HUES48 (cell line): Measurements from ENCODE around the gene SIM2.
A peak's percentile ranks its signal among the peaks of the same experiment; 100 is the strongest.
"Not testable (repeated sequence)": the region's sequence is repeated elsewhere in the genome, so short reads cannot be mapped to it uniquely, and the experiment has no call there.

Experiments
- H3K27ac ChIP-seq: one replicate; pipeline ENCODE4 v1.7.0; 2013; ENCODE audit warnings: low read depth, low read length, inconsistent platforms
- H3K27me3 ChIP-seq: 2 replicates; pipeline ENCODE4 v1.6.1; 2013; ENCODE audit warnings: mild to moderate bottlenecking, low read length; ENCODE audit not compliant: control insufficient read depth, insufficient read depth
- H3K36me3 ChIP-seq: 2 replicates; pipeline ENCODE4 v1.6.1; 2013; ENCODE audit warnings: low read length; ENCODE audit not compliant: control insufficient read depth, insufficient read depth
- H3K4me1 ChIP-seq: 2 replicates; pipeline ENCODE4 v1.6.1; 2013; ENCODE audit warnings: mild to moderate bottlenecking, low read length; ENCODE audit not compliant: control insufficient read depth, insufficient read depth
- H3K4me3 ChIP-seq: 2 replicates; pipeline ENCODE4 v1.5.1; 2013; ENCODE audit warnings: mild to moderate bottlenecking, low read depth, low read length
- H3K9ac ChIP-seq: 2 replicates; pipeline ENCODE4 v1.6.1; 2013; ENCODE audit warnings: mild to moderate bottlenecking, low read depth, low read length, moderate library complexity
- H3K9me3 ChIP-seq: 2 replicates; pipeline ENCODE4 v1.6.1; 2013; ENCODE audit warnings: low read length; ENCODE audit not compliant: control insufficient read depth, insufficient read depth

Gene SIM2, protein sequence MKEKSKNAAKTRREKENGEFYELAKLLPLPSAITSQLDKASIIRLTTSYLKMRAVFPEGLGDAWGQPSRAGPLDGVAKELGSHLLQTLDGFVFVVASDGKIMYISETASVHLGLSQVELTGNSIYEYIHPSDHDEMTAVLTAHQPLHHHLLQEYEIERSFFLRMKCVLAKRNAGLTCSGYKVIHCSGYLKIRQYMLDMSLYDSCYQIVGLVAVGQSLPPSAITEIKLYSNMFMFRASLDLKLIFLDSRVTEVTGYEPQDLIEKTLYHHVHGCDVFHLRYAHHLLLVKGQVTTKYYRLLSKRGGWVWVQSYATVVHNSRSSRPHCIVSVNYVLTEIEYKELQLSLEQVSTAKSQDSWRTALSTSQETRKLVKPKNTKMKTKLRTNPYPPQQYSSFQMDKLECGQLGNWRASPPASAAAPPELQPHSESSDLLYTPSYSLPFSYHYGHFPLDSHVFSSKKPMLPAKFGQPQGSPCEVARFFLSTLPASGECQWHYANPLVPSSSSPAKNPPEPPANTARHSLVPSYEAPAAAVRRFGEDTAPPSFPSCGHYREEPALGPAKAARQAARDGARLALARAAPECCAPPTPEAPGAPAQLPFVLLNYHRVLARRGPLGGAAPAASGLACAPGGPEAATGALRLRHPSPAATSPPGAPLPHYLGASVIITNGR

DNA sequence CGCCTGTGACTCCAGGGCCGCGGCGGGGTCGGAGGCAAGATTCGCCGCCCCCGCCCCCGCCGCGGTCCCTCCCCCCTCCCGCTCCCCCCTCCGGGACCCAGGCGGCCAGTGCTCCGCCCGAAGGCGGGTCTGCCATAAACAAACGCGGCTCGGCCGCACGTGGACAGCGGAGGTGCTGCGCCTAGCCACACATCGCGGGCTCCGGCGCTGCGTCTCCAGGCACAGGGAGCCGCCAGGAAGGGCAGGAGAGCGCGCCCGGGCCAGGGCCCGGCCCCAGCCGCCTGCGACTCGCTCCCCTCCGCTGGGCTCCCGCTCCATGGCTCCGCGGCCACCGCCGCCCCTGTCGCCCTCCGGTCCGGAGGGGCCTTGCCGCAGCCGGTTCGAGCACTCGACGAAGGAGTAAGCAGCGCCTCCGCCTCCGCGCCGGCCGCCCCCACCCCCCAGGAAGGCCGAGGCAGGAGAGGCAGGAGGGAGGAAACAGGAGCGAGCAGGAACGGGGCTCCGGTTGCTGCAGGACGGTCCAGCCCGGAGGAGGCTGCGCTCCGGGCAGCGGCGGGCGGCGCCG lies at the start of gene SIM2:
Gene SIM2, plus strand, starts transcription at position 135 of the 565 bp plus-strand sequence. CDS start 632 bp downstream, outside the sequence.
- Histone ChIP-seq H3K27me3 (peaks cover 99% of the 10 kb centered on the region), H3K27ac (no peak within 1 kb of the TSS), H3K9me3 (no peaks in the 10 kb centered on the region), H3K4me3 (peak within 1 kb of the TSS; percentile 50), H3K4me1 (peaks cover 26% of the 10 kb centered on the region), H3K9ac (no peak within 1 kb of the TSS), H3K36me3 (no peaks in the 10 kb centered on the region)

DNA sequence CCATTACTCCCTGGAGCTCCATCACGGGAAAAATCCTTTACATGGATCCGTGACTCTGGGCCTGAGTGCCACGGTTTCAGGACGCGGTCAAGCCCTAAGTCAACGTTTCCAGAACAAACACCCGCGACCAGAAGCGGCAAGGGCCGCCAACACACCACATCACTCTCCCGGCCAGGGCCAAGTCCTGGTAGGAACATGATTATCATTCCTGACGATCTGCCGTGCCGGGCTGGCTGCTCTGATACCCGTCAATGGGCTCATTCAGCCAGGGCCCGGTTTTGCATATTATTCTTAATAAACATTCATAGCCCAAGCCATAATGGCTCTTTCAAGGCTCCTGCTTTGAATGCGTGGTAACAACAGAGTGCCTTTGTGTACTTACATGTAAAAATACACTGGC lies 44.6 kb upstream of the SIM2 start:
- no peak overlapping the region for H3K9ac ChIP-seq
- H3K27me3 ChIP-seq, result no peaks in the 10 kb centered on the region
- H3K27ac ChIP-seq, result no peak overlapping the region
- no peak overlapping the region for H3K4me3 ChIP-seq
- no peaks in the 10 kb centered on the region for H3K9me3 ChIP-seq
- H3K4me1 ChIP-seq, result no peaks in the 10 kb centered on the region
- no peaks in the 10 kb centered on the region for H3K36me3 ChIP-seq

DNA sequence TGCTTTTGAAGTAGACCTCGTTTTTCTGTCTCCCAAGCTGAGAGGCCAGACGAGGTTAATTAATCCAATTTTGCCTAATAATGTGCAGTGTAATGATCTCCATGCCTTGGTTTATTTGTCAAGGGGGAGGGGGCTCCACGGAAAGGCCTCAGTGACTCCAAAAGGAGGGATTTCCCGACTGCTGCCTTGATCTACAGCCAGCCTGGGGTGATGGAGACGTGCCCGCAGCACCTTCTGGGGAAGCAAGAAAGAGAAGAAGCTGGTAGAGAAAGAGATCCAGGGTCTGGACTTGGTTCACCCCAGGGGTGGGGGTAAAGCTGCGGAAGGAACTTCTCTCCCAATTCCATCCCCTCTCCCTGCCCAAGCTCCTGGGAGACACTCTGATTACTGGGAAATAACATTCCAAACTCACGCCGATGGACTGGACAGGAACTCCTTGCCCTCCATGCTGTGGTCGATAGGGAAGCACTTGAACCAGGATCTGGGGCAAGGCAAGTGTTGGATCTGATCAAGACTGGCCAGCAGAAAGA lies 44.1 kb upstream of the SIM2 start:
- Histone ChIP-seq H3K9ac (no peak overlapping the region), H3K36me3 (no peaks in the 10 kb centered on the region), H3K4me1 (no peaks in the 10 kb centered on the region), H3K27ac (no peak overlapping the region), H3K27me3 (no peaks in the 10 kb centered on the region), H3K4me3 (no peak overlapping the region), H3K9me3 (no peaks in the 10 kb centered on the region)

DNA sequence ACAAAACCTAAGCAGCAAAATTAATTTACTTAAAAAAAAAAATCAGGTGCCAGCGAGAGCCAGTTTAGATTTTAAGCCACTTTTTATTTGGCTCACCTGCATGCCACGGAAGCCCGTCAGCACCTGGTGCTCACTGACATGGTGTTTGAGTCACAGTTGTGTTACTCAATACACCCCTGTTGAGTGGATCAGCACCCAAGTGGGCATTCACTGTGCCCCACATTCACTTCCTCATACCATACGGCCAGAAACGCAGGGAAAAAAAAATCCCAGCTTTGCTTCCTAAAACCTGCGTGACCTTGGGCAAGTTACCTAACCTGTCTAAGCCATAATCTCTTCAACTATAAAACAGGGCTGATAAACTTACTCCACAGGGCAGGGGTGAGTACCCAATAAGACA lies 42.8 kb upstream of the SIM2 start:
- Histone ChIP-seq H3K9me3 (no peaks in the 10 kb centered on the region), H3K27me3 (no peaks in the 10 kb centered on the region), H3K4me1 (no peaks in the 10 kb centered on the region), H3K36me3 (no peaks in the 10 kb centered on the region), H3K27ac (no peak overlapping the region), H3K4me3 (no peak overlapping the region), H3K9ac (no peak overlapping the region)

DNA sequence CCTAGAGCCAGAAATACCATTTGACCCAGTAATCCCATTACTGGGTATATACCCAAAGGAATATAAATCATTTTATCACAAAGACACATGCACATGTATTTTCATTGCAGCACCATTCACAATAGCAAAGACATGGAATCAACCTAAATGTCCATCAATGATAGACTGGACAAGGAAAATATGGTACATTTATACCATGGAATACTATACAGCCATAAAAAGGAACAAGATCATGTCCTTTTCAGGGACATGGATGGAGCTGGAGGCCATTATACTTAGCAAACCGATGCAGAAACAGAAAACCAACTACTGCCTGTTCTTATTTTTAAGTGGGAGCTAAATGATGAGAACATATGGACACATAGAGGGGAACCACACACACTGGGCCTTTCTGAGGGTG lies 41.6 kb upstream of the SIM2 start:
- not testable (repeated sequence) for H3K4me3 ChIP-seq, H3K27ac ChIP-seq, H3K4me1 ChIP-seq, H3K27me3 ChIP-seq, H3K9me3 ChIP-seq, H3K9ac ChIP-seq, H3K36me3 ChIP-seq

DNA sequence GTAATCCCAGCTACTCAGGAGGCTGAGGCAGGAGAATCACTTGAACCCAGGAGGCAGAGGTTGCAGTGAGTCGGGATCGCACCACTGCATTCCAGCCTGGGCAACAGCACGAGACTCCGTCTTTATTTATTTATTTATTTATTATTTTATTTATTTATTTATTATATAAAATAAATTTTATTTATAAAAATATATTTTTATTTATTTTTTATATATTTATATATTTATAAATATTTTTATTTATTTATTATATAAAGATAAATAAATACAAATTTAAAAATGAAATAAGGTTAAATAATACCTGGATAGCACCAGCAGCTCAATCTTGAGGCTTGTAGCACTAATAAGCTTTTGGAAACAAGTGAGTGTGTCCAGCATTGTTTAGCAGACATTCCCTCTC lies 40.9 kb upstream of the SIM2 start:
- Histone ChIP-seq H3K4me3 (no peak overlapping the region), H3K4me1 (no peaks in the 10 kb centered on the region), H3K27me3 (0 out of 2 replicates have a peak, but pooled peaks cover 2% of the 10 kb centered on the region), H3K27ac (no peak overlapping the region), H3K9me3 (no peaks in the 10 kb centered on the region), H3K36me3 (no peaks in the 10 kb centered on the region), H3K9ac (no peak overlapping the region)

DNA sequence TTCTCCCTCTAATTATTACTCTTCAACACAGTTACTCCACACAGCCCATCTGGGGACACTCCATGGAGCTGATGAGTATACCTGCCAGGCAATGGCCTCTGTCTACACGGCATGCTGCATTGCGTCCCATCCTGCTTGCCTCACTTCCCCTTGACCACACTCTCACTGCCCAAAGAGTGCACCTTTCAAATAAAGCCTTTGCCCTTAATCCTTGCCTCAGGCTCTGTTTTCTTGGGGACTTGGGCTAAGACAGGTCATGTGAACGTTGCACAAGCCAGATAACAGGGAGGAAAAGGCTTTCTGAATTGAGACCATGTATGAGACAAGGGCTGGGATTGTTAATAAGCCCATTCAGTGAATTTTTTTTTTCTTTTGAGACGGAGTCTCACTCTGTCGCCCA lies 40.0 kb upstream of the SIM2 start:
- no peak overlapping the region for H3K4me3 ChIP-seq
- H3K4me1 ChIP-seq, result no peaks in the 10 kb centered on the region
- no peak overlapping the region for H3K27ac ChIP-seq
- peaks cover 10% of the 10 kb centered on the region; the same call in 1 of the 2 replicates for H3K27me3 ChIP-seq
- no peaks in the 10 kb centered on the region for H3K9me3 ChIP-seq
- H3K36me3 ChIP-seq, result no peaks in the 10 kb centered on the region
- H3K9ac ChIP-seq, result no peak overlapping the region

DNA sequence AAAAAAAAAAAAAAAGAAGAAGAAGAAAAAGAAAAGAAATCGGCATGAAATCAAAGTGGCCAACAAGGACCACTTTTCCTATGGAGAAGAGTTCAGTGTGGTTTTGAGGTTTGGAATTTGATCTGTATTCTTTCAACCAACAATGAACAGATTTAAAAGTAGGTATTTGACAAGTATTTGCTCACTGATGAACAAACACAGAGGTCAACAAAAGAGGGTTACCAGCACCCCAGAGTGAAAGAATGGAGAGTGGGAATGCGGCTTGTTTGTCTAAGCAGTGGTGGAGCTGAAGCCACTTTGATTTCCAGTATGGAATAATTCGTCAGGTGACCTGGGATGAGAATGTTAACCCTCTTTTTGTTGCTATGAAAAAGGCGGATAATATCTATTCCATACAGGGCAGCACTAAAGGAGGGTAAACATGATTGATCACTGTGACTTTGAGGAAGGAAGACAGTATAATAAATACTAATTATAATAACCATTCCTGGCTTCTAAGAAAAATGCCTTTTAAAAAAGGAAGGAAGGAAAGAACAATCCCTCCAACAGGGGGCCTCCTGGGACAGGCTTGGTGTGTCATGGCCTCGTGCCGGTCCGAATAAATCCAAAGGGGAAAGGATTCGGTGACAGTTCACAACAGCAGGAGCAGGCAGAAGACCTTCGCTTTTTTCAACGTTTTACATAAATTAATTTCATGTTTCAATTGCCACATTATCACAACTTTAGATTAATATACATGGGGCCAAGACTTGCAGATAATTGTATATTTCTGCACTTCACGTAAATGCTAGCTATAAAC lies 37.2 kb upstream of the SIM2 start:
- H3K9ac ChIP-seq, result no peak overlapping the region
- no peaks in the 10 kb centered on the region for H3K9me3 ChIP-seq
- no peak overlapping the region for H3K4me3 ChIP-seq
- peak overlapping the region; percentile 27 for H3K27ac ChIP-seq
- H3K36me3 ChIP-seq, result no peaks in the 10 kb centered on the region
- H3K27me3 ChIP-seq, result peaks cover 10% of the 10 kb centered on the region; the same call in 1 of the 2 replicates
- no peaks in the 10 kb centered on the region for H3K4me1 ChIP-seq

DNA sequence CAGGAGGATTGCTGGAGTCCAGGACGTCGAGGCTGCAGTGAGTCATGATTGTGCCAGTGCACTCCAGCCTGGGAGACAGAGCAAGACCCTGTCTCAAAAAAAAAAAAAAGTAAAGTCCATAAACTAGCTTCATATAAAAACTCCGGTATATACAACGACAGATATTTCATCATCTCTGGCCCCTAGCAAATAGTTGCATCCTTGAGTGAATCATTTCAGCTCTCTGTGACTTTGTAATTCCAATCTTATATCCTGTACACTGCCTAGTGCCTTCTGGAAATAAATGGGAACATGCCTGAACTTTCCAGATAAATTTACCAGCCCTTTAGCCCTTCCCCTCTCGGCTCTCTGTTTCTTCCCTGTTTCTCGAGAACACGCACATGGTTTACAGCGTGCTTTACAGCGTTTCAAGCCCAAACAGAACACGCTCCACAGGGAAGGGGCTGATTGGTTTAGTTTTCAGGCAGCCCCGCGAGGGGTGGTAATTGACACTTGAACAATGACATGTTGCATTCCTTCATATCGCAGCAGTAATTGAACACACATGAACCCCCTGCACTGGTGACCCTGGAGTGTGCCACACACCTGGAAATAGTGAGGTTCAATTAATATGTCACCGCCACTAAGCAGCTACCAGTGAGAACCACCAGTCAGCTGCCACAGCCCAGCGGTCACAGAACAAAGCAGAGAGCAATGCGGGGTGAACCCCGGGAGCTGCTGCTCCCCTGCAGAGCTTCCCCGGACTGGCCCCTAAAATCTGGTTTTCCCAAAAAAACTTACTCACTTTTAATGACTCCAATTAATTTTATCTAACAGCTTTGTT lies 35.7 kb upstream of the SIM2 start:
- Histone ChIP-seq H3K9ac (no peak overlapping the region), H3K27me3 (peaks cover 10% of the 10 kb centered on the region; the same call in 1 of the 2 replicates), H3K4me3 (no peak overlapping the region)

DNA sequence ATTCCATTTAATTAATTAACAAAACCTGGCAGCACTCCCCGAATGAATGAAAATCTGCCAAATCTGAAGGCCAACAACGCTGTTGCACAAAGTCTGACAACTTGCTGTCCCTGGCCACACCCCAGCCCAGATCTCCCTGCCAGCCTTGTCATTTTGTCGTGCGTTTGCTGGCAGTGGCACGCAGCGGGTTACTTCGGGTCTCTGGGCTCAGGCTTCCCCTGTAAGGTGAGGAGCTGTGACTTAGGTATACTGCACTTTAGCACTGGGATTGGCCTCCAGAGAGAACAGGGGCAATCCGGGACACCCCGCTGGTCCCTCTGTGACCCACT lies 34.3 kb upstream of the SIM2 start:
- peaks cover 10% of the 10 kb centered on the region; the same call in 1 of the 2 replicates for H3K27me3 ChIP-seq
- H3K4me3 ChIP-seq, result no peak overlapping the region
- no peak overlapping the region for H3K27ac ChIP-seq
- H3K36me3 ChIP-seq, result no peaks in the 10 kb centered on the region
- H3K9ac ChIP-seq, result no peak overlapping the region
- no peaks in the 10 kb centered on the region for H3K4me1 ChIP-seq
- no peaks in the 10 kb centered on the region for H3K9me3 ChIP-seq

More for the DNA sequence above, 35.7 kb upstream of the SIM2 start:
- Histone ChIP-seq H3K36me3 (no peaks in the 10 kb centered on the region), H3K27ac (no peak overlapping the region), H3K9me3 (no peaks in the 10 kb centered on the region), H3K4me1 (no peaks in the 10 kb centered on the region)
